GM18505 (cell line): ENCODE measurements around the gene DICER1.

Experiments used
- ATAC-seq: cut with Tn5 transposase; IDR thresholded peaks from one replicate; pipeline ENCODE4 v1.9.1; 2021; ENCODE audit not compliant: unreplicated experiment
- POLR2A ChIP-seq: IDR thresholded peaks from 4 replicates; pipeline ENCODE4 v1.6.1; 2011; ENCODE audit warnings: borderline replicate concordance; ENCODE audit not compliant: insufficient read depth, insufficient read length; ENCODE audit errors: extremely low read depth

The DICER1 gene

DNA sequence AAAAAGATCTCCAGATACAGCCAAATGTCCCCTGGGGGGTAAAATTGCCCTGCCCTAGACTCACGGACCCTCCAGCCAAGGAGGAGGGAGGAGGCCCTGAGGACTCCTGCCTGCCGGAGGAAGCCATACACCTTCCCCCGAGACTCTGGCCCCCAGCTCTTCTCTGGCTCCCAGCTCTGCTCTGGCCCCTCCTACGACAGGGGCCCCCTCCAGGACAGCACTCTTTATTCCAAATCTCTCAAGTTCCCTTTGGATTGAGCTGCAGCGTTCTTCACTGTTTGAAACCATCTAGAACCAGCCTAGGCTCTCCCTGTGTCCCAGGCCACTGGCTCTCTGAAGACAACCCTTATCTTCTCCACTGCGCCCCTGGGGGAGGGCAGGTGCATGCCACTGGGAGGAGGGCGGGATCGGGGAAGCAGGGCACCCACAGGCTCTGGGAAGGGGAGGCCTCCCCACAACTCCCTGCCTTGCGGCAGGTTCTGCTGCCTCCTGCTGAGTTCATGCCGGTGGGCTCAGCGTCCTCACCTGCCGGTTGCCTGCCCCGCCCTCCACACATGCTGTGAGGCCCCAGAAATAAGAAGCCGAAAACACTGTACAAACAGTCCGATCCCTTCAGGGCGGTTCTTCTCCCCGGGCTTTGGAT, 112.7 kb downstream of the DICER1 start:
- TF ChIP-seq POLR2A: no peak
- ATAC-seq: no peak

DNA sequence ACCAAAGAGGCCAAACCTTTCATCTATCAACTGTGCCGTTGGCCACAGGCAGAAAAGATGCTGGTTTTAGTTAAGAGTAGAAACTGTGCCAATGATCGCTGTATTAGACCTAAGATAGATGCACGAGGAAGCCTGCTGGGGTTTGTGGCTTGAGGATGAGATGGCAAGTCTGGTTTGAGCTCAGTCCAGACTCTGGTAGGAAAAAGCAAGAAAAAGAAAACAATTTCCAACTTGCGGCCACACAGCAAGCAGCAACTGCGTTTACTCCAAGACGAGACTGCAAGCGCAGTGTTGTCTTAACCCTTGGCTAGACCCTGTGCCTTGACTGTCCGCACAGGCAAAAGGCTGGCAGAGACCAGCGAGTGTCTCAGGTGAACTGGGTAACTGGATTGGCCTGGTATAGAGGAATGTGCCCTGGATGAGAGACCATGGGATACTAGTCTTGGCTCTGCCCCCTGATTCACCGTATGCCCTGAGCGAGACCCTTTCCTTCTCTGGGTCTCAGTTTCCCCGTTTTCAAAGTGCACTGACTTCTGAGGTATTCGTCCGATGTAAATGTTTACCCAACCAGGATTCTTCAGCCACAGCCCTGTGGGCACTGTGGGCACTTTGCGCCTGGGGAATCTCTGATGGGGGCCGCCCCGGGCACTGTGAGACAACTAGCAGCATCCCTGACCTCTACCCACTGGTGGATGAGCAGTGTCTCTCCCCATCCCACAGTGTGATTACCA, 113.4 kb downstream of the DICER1 start:
- no peak for ATAC-seq
- no peak for TF ChIP-seq POLR2A

GRCh38 chr14:95043314-95043713, 114.0 kb downstream of the DICER1 start:
- no peak for TF ChIP-seq POLR2A
- ATAC-seq: no peak

DNA sequence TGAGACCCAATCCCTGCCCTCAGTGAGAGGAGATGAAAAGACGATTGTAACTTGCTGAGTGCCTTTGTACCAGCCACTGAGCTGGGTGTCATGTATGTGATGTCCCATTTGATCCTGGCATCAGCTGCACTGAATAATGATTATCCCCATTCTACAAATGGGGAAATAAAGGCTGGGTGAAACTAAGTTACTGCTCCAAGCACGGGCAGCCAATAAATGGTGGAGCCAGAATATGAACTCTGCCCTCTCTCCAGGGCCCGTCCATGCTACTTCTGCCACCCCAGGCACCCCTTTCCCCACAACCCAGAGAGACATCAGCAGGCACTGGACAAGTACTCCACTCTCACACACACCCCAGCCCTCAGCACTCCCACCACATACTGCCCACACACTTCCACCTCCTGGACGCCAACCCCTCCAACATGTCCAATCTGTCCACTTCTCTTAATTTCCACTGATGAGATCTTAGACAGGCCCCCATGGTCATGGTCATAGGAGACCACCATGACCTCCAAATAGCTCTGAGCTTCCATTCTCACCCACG, 115.8 kb downstream of the DICER1 start:
- no peak for TF ChIP-seq POLR2A
- ATAC-seq: no peak

DNA sequence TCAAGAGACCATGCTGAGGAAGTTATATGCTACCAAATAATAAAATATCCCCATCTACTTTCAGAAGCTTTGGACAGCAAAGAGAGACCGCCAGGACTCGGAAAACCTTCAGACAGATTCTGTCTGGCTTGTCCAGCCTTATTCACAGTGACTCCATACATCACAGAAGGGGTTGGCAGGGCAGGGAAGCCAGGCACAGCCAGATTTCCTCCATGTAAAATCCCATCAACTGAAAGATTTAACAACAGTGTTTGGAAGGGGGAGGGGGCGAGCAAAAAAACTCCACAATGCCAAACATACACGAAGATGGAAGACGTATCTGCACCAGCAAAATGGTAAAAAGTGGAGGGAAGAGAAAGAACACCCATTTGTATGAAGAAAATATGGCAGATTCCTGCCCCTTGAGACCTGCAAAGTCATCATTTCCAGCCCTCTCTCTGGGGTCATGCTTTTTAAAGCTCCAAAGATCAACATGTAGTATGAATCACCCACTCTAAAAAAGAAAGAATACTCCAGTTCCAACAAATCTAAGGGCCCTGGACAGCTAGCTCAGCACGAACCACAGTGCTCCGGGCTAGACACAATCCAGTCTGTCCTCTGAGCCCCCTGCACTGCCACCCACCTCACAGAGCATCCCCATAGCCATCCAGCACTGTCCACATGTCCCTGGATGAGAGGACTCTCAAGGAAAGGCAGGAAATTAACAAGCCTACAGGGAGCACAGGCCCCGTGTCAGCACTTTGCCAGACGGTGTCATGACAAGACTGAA, 116.4 kb downstream of the DICER1 start:
- ATAC-seq: no peak
- TF ChIP-seq POLR2A: no peak

DNA sequence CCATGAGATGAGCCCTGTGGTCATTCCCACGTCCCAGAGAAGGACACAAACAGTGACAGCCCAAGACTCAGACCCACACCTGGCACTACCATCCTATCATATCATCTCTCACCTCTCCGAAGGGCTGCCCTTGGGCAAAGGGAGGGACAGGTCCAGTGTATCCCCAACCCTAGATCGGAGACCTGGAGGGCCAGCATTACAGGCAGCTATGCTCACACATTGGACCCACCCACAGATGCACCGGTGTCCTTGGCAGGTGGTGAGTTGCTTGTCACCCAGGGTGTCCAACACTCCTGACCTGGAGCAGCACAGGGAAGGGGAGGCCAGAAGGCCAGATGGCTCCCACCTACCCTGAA, 117.4 kb downstream of the DICER1 start:
- no peak for TF ChIP-seq POLR2A
- no peak for ATAC-seq

GRCh38 chr14:95039259-95039992, 117.9 kb downstream of the DICER1 start:
- ATAC-seq: no peak
- TF ChIP-seq POLR2A: no peak

DNA sequence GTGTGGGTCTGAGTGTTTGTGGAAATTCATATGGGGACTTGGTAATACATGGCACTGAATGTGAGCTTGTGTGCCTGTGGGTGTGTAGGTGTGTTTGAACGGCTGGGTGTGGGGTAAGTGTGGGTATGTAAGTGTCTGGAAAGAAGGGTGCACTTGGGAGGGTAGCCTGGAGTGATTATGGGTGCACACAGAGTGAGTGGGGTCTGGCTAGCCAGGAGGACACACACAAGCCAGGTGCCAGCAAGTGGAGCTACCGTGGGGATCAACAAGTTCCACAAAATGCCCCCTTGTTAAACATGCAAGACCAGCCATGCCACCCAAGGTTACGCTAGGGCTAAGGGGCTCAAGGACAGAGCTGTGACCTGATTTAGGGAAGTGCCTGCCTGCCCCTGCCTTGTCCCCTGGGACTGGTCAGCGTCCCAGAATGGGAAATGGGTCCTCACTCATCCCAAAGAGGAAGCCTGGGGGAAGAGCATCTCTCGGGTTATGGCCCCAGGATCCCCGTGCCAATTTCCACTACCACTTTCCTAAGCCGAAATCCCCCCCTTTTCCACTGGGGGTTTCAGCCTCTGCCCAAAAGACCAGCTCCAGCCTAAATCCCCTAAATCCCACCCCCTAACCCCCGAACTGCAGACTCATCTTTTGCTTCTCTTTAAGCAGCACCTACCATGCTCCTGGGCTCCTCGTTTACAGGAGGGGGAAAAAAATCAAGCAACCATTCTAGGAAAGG, 118.6 kb downstream of the DICER1 start:
- TF ChIP-seq POLR2A: no peak
- ATAC-seq: no peak

DNA sequence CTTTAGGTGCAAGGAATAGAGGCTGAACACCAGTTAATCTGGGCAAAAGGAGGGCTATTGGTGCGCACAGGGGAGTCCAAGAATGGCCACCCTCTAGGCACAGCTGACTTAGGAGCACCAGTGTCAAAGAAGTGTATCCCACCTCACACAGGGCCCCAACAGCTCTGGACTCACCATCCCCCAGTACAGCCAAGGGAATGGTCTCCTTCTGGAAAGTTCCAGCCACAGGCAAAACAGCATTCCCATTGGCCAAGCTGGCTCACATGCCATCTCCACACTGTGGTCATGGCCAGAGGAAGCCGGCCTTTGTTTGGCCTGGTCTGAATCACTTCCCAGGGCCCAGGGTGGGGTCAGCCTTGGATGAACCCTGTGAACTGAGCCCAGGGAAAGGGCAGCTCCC, 120.1 kb downstream of the DICER1 start:
- ATAC-seq: no peak
- TF ChIP-seq POLR2A: no peak
